HG03103 (cell line): ENCODE measurements around the gene LAMA2.

Experiments
- ATAC-seq: cut with Tn5 transposase; IDR thresholded peaks from one replicate; pipeline ENCODE4 v1.9.1; 2021; ENCODE audit warnings: low read depth; ENCODE audit not compliant: unreplicated experiment

LAMA2 gene

GRCh38 chr6:128882991-128883611 lies at the start of gene LAMA2:
Gene LAMA2 (plus strand): TSS chr6:128883138. CDS start chr6:128883246, 108 bp downstream.
- no peak for ATAC-seq

GRCh38 chr6:128836761-128837160 lies 46.2 kb upstream of the LAMA2 start:
- no peak for ATAC-seq

GRCh38 chr6:128841518-128841917 lies 41.4 kb upstream of the LAMA2 start:
- no peak for ATAC-seq

GRCh38 chr6:128844598-128844997 lies 38.3 kb upstream of the LAMA2 start:
- no peak for ATAC-seq

- ATAC-seq: no peak
These were observed 35.3 kb upstream of the LAMA2 start for GRCh38 chr6:128847431-128848210.

- no peak for ATAC-seq
These were observed 34.6 kb upstream of the LAMA2 start for GRCh38 chr6:128848212-128848935.

GRCh38 chr6:128855581-128856085 lies 27.3 kb upstream of the LAMA2 start:
- ATAC-seq: no peak

GRCh38 chr6:128857806-128858205 lies 25.1 kb upstream of the LAMA2 start:
- ATAC-seq: no peak

GRCh38 chr6:128860782-128861181 lies 22.2 kb upstream of the LAMA2 start:
- ATAC-seq: no peak

GRCh38 chr6:128863983-128864382 lies 19.0 kb upstream of the LAMA2 start:
- no peak for ATAC-seq

GRCh38 chr6:128870746-128871145 lies 12.2 kb upstream of the LAMA2 start:
- ATAC-seq: no peak

GRCh38 chr6:128874863-128875262 lies 8.1 kb upstream of the LAMA2 start:
- no peak for ATAC-seq

- ATAC-seq: no peak
These were observed 378 bp upstream of the LAMA2 start for GRCh38 chr6:128882560-128882959.

- no peak for ATAC-seq
These were observed 968 bp downstream of the LAMA2 start for GRCh38 chr6:128883906-128884305.

- no peak for ATAC-seq
These were observed 2.4 kb downstream of the LAMA2 start for GRCh38 chr6:128885381-128885780.

GRCh38 chr6:128886706-128887105 lies 3.8 kb downstream of the LAMA2 start:
- ATAC-seq: no peak

- ATAC-seq: no peak
These were observed 5.7 kb downstream of the LAMA2 start for GRCh38 chr6:128888444-128889175.

- no peak for ATAC-seq
These were observed 6.9 kb downstream of the LAMA2 start for GRCh38 chr6:128889870-128890269.

- ATAC-seq: no peak
These were observed 9.1 kb downstream of the LAMA2 start for GRCh38 chr6:128892079-128892478.

- no peak for ATAC-seq
These were observed 16.6 kb downstream of the LAMA2 start for GRCh38 chr6:128899341-128900050.
